PC-3 (cell line): ENCODE results near the gene TEX29.

Experiments
- EZH2 ChIP-seq: fragments of 300-600 bp; sonication (generic); IDR thresholded peaks from one replicate; pipeline ENCODE4 v1.6.1; 2017; ENCODE audit warnings: antibody characterized with exemption, mild to moderate bottlenecking, low read length; ENCODE audit not compliant: unreplicated experiment
- TF ChIP-seq, protein P1 (sequence below): fragments of 300-600 bp; sonication (generic); conservative IDR thresholded peaks from 2 replicates; pipeline ENCODE4 v1.5.1; 2017; ENCODE audit warnings: antibody characterized with exemption, low read depth, mild to moderate bottlenecking, low read length

DNA sequence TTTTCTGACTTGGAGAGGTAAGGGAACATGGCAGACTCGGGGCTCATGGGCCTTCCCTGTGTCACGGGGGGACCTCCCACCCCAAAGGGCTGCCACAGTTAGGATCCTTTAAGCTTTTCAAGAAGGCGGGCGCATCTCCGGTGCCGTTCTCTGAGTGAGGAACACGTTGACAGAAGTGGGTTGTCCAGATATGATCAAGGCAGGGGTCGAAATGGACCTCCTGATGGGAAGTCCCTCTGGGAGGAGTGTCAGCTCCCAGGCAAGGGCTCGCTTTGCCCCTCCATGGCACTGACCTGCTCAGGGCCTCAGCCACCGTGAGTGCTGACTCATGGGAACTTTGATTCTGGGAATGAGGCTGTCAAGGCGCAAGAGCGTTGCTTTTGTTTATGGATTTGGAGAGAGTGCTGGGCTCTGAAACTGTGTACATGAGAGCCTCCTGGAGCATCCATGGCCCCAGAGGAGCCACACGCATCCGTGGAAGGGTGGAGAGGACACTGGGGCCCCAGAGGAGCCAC, 6.5 kb upstream of the TEX29 start:
- TF ChIP-seq EZH2, result no peak
- TF ChIP-seq, protein P1, sequence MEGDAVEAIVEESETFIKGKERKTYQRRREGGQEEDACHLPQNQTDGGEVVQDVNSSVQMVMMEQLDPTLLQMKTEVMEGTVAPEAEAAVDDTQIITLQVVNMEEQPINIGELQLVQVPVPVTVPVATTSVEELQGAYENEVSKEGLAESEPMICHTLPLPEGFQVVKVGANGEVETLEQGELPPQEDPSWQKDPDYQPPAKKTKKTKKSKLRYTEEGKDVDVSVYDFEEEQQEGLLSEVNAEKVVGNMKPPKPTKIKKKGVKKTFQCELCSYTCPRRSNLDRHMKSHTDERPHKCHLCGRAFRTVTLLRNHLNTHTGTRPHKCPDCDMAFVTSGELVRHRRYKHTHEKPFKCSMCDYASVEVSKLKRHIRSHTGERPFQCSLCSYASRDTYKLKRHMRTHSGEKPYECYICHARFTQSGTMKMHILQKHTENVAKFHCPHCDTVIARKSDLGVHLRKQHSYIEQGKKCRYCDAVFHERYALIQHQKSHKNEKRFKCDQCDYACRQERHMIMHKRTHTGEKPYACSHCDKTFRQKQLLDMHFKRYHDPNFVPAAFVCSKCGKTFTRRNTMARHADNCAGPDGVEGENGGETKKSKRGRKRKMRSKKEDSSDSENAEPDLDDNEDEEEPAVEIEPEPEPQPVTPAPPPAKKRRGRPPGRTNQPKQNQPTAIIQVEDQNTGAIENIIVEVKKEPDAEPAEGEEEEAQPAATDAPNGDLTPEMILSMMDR, result no peak
